Adrenal gland (tissue), 12 donors: ENCODE data around the gene VPS72. TPM values are rescaled to one million over a fixed set of nuclear protein-coding genes. Genes with fewer than 3 reads are reported as not detected.

Experiments
- DNase-seq, 7 donors: peaks; one replicate each; pipeline ENCODE4 v3.0.0-alpha.2; 2019 to 2020
- H3K27ac ChIP-seq, 5 donors: fragments of 200-600 bp; sonication (generic) in 4 of 5; 1 replicate in 3 of 5; 2 replicates in 2 of 5; pipeline versions ENCODE4 v1.5.1 to v1.8.0; 2016 to 2020; ENCODE audit warnings: mild to moderate bottlenecking in 1 of 5
- H3K27me3 ChIP-seq: fragments of 200-600 bp; 2 replicates; pipeline ENCODE4 v1.8.0; 2021
- H3K36me3 ChIP-seq, 2 donors: fragments of 200-600 bp; replicated peaks in 1 of 2; 1 replicate in 1 of 2; 2 replicates in 1 of 2; pipeline versions ENCODE4 v1.5.1 to v1.8.0; 2018 to 2022
- H3K4me1 ChIP-seq, 2 donors: fragments of 200-600 bp; replicated peaks in 1 of 2; 1 replicate in 1 of 2; 2 replicates in 1 of 2; pipeline versions ENCODE4 v1.5.1 to v1.8.0; 2018 to 2021
- H3K4me3 ChIP-seq, 4 donors: fragments of 200-600 bp; sonication (generic) in 3 of 4; one replicate each; pipeline ENCODE4 v1.5.1; 2016 to 2018
- H3K9me3 ChIP-seq, 3 donors: fragments of 200-600 bp; sonication (generic) in 1 of 3; replicated peaks in 1 of 3; 1 replicate in 2 of 3; 2 replicates in 1 of 3; pipeline versions ENCODE4 v1.5.1 to v1.8.0; 2016 to 2021
- CTCF ChIP-seq, 6 experiments: fragments of 450-650 bp in 4 of 6; fragments of 200-600 bp in 2 of 6; sonication (generic) in 1 of 6; IDR thresholded peaks; 1 replicate in 5 of 6; 2 replicates in 1 of 6; pipeline versions ENCODE4 v1.5.1 to v1.8.0; 2016 to 2021; ENCODE audit warnings: antibody characterized with exemption in 6 of 6, mild to moderate bottlenecking in 2 of 6, moderate library complexity in 1 of 6
- POLR2A ChIP-seq, 2 donors: fragments of 450-650 bp; IDR thresholded peaks; one replicate each; pipeline ENCODE4 v1.6.1; 2017; ENCODE audit warnings: antibody characterized with exemption in 2 of 2, mild to moderate bottlenecking in 2 of 2, moderate library complexity in 1 of 2
- WGBS, 4 donors: extraction: QIAGEN DNeasy Blood & Tissue Kit in 2 of 4; methylation state at CpG; one replicate each; pipeline versions ENCODE4 v1.1.5 to v1.1.7; 2013 to 2017; 5-methylcytosine and 5-hydroxymethylcytosine counted together
- intact Hi-C, 2 donors: fragments of 100-400 bp; cut with DNase I; formaldehyde crosslinking; loops; one replicate each; pipeline versions ENCODE4 v1.14.1 to v1.15.0; 2022 to 2023
- polyA plus RNA-seq, 3 donors: library from polyadenylated mRNA; stranded (reverse); fragments of 200-250 nt in 2 of 3; fragments of 350-450 nt in 1 of 3; fragmentation: Illumina TruSeq in 1 of 3; extraction: RNeasy Lipid Tissue Mini Kit (QIAGEN cat#74804) in 1 of 3; gene quantifications; one replicate each; pipeline ENCODE4 v1.2.3, GENCODE V29; 2013 to 2014
- total RNA-seq, 9 donors: library from RNA; depleted of rRNA in 4 of 9; stranded (reverse); fragments of >200 nt in 4 of 9; fragments of 120-200 nt in 1 of 9; fragmentation: NEBNext Ultra II Directional in 1 of 9; extraction: Animal tissue kit (Norgen Biotek cat#: 25700) in 1 of 9; gene quantifications; one replicate each; pipeline versions ENCODE4 v1.1.0 to v1.2.4, GENCODE V29; 2013 to 2023
- donor health status: healthy with polysubstance abuse.
- donor health status: Bipolar disorder and iron deficiency.
- donor health status: DM: yes; HTN: yes; CAD: no.
- donor health status: DM: no; HTN: no; CAD: no.
- donor health status: DM: no; HTN: no; CAD: no.
- donor health status: DM: yes; HTN: yes; CAD: no.

The VPS72 gene
- total and polyA plus RNA-seq, 12 donors: 30.0 to 57.1 (median 39.2) TPM

- 39 to 68% (median 54%) methylated on average over 21 to 39 of the region's 39 CpGs for WGBS, 4 donors
These were observed 58.2 kb downstream of the VPS72 start for GRCh38 chr1:151131701-151132334.

GRCh38 chr1:151130987-151131586, 58.9 kb downstream of the VPS72 start:
- intact Hi-C loops: no loop called here
- Histone ChIP-seq H3K4me3 (peak overlapping the region in 1 of 4 donors; percentile 39), H3K27ac (peak overlapping the region in 2 of 5 donors; percentile 31 to 52), H3K9me3 (no peaks in the 10 kb centered on the region), H3K4me1 (peaks cover 7 to 11% of the 10 kb centered on the region in 2 donors), H3K27me3 (no peaks in the 10 kb centered on the region), H3K36me3 (no peaks in the 10 kb centered on the region)
- TF ChIP-seq CTCF (IDR thresholded peaks at IDR 0.05) (no peak), POLR2A (IDR thresholded peaks at IDR 0.05) (no peak)
- 30 to 48% (median 38%) methylated on average over 37 to 45 of the region's 45 CpGs for WGBS, 4 donors
- peak; percentile 54 to 91 (median 63) for DNase-seq

More at GRCh38 chr1:151131701-151132334, 58.2 kb downstream of the VPS72 start:
- H3K36me3 ChIP-seq: no peaks in the 10 kb centered on the region
- H3K4me1 ChIP-seq: peaks cover 7 to 11% of the 10 kb centered on the region in 2 donors
- TF ChIP-seq CTCF (IDR thresholded peaks at IDR 0.05) (no peak), POLR2A (IDR thresholded peaks at IDR 0.05) (no peak)
- H3K27ac ChIP-seq: peak overlapping the region in 2 of 5 donors; percentile 31 to 52
- H3K4me3 ChIP-seq: peak overlapping the region in 1 of 4 donors; percentile 39
- intact Hi-C loops: no loop called here
- no peaks in the 10 kb centered on the region for H3K27me3 ChIP-seq
- DNase-seq: peak in 1 of 7 donors; percentile 51
- no peaks in the 10 kb centered on the region for H3K9me3 ChIP-seq

- intact Hi-C loops: no loop called here
- Histone ChIP-seq H3K4me1 (peaks cover 7 to 11% of the 10 kb centered on the region in 2 donors), H3K9me3 (no peaks in the 10 kb centered on the region), H3K4me3 (no peak overlapping the region), H3K27me3 (no peaks in the 10 kb centered on the region), H3K36me3 (no peaks in the 10 kb centered on the region), H3K27ac (no peak overlapping the region)
- TF ChIP-seq POLR2A (IDR thresholded peaks at IDR 0.05): no peak
- TF ChIP-seq CTCF (IDR thresholded peaks at IDR 0.05): no peak
- DNase-seq: no peak
- WGBS, 4 donors: 78 to 90% (median 88%) methylated on average over 6 of the region's 6 CpGs
These were observed 61.2 kb downstream of the VPS72 start for GRCh38 chr1:151128800-151129199.

Other genes starting within 250 kb of the VPS72 start
- 100 to 1,000 TPM; 289 to 682 (median 496) TPM for gene CERS2, start 215.4 kb downstream of the VPS72 start, total RNA-seq
- 100 to 1,000 TPM; 482 to 547 (median 520) TPM for gene CERS2, start 215.4 kb downstream of the VPS72 start, polyA plus RNA-seq
- 1 to 10 TPM in 2 of 9 donors, under 1 TPM in 7; 0.22 to 3.2 (median 0.50) TPM for gene ANXA9, start 207.9 kb downstream of the VPS72 start, total RNA-seq
- under 1 TPM; 0.18 to 0.56 (median 0.40) TPM for gene ANXA9, start 207.9 kb downstream of the VPS72 start, polyA plus RNA-seq
- 10 to 100 TPM; 13.3 to 37.5 (median 32.7) TPM for gene MINDY1, start 183.3 kb downstream of the VPS72 start, total RNA-seq
- 10 to 100 TPM in 2 of 3 donors, 1 to 10 TPM in 1; 6.0 to 12.5 (median 12.5) TPM for gene MINDY1, start 183.3 kb downstream of the VPS72 start, polyA plus RNA-seq
- 10 to 100 TPM; 12.3 to 25.7 (median 20.0) TPM for gene PRUNE1, start 181.7 kb downstream of the VPS72 start, total RNA-seq
- 10 to 100 TPM; 10.2 to 16.1 (median 10.9) TPM for gene PRUNE1, start 181.7 kb downstream of the VPS72 start, polyA plus RNA-seq
- gene BNIPL, start 153.6 kb downstream of the VPS72 start, total RNA-seq: 1 to 10 TPM in 1 of 9 donors, under 1 TPM in 5, not detected in 3; 0.11 to 2.4 (median 0.27) TPM
- gene BNIPL, start 153.6 kb downstream of the VPS72 start, polyA plus RNA-seq: 1 to 10 TPM in 1 of 3 donors, under 1 TPM in 2; 0.05 to 1.4 (median 0.24) TPM
- gene C1orf56, start 142.4 kb downstream of the VPS72 start, total RNA-seq: 10 to 100 TPM in 7 of 9 donors, 1 to 10 TPM in 2; 3.9 to 29.7 (median 13.9) TPM
- 10 to 100 TPM in 1 of 3 donors, 1 to 10 TPM in 2; 8.3 to 10.3 (median 8.3) TPM for gene C1orf56, start 142.4 kb downstream of the VPS72 start, polyA plus RNA-seq
- 100 to 1,000 TPM in 3 of 9 donors, 10 to 100 TPM in 6; 53.6 to 125 (median 88.2) TPM for gene CDC42SE1, start 130.6 kb downstream of the VPS72 start, total RNA-seq
- 10 to 100 TPM; 45.5 to 85.8 (median 55.8) TPM for gene CDC42SE1, start 130.6 kb downstream of the VPS72 start, polyA plus RNA-seq
- 10 to 100 TPM in 2 of 9 donors, 1 to 10 TPM in 7; 1.6 to 31.9 (median 3.7) TPM for gene MLLT11, start 129.8 kb downstream of the VPS72 start, total RNA-seq
- gene MLLT11, start 129.8 kb downstream of the VPS72 start, polyA plus RNA-seq: 10 to 100 TPM in 1 of 3 donors, 1 to 10 TPM in 2; 4.3 to 17.4 (median 9.0) TPM
- gene GABPB2, start 119.4 kb downstream of the VPS72 start, total RNA-seq: 10 to 100 TPM in 8 of 9 donors, 1 to 10 TPM in 1; 8.5 to 37.1 (median 12.1) TPM
- 10 to 100 TPM in 2 of 3 donors, 1 to 10 TPM in 1; 8.3 to 15.3 (median 11.8) TPM for gene GABPB2, start 119.4 kb downstream of the VPS72 start, polyA plus RNA-seq
- gene SEMA6C, start 43.6 kb downstream of the VPS72 start, total RNA-seq: 1 to 10 TPM in 8 of 9 donors, under 1 TPM in 1; 0.66 to 7.1 (median 3.6) TPM
- gene SEMA6C, start 43.6 kb downstream of the VPS72 start, polyA plus RNA-seq: 10 to 100 TPM in 2 of 3 donors, under 1 TPM in 1; 0.88 to 40.5 (median 14.9) TPM
- 10 to 100 TPM in 3 of 9 donors, 1 to 10 TPM in 6; 1.4 to 18.3 (median 6.4) TPM for gene TNFAIP8L2, start 33.5 kb downstream of the VPS72 start, total RNA-seq
- gene TNFAIP8L2, start 33.5 kb downstream of the VPS72 start, polyA plus RNA-seq: 10 to 100 TPM in 2 of 3 donors, 1 to 10 TPM in 1; 3.3 to 19.9 (median 15.2) TPM
- 10 to 100 TPM in 7 of 9 donors, 1 to 10 TPM in 2; 7.9 to 21.5 (median 14.6) TPM for gene LYSMD1, start 24.3 kb downstream of the VPS72 start, total RNA-seq
- gene LYSMD1, start 24.3 kb downstream of the VPS72 start, polyA plus RNA-seq: 10 to 100 TPM in 1 of 3 donors, 1 to 10 TPM in 2; 4.4 to 12.8 (median 9.1) TPM
- 10 to 100 TPM; 16.4 to 51.7 (median 33.0) TPM for gene SCNM1, start 24.1 kb downstream of the VPS72 start, total RNA-seq
- gene SCNM1, start 24.1 kb downstream of the VPS72 start, polyA plus RNA-seq: 10 to 100 TPM; 47.2 to 89.0 (median 83.2) TPM
- 1 to 10 TPM in 1 of 9 donors, under 1 TPM in 2, not detected in 6; 0.28 to 1.2 (median 0.60) TPM for gene TMOD4, start 14.2 kb downstream of the VPS72 start, total RNA-seq
- under 1 TPM in 2 of 3 donors, not detected in 1; 0.84 to 0.88 TPM for gene TMOD4, start 14.2 kb downstream of the VPS72 start, polyA plus RNA-seq
- 10 to 100 TPM; 28.8 to 61.7 (median 47.1) TPM for gene PIP5K1A, start 8.4 kb upstream of the VPS72 start, total RNA-seq
- gene PIP5K1A, start 8.4 kb upstream of the VPS72 start, polyA plus RNA-seq: 10 to 100 TPM; 31.2 to 46.1 (median 43.7) TPM
- gene PSMD4, start 64.5 kb upstream of the VPS72 start, total RNA-seq: 100 to 1,000 TPM in 8 of 9 donors, 10 to 100 TPM in 1; 99.5 to 380 (median 144) TPM
- 100 to 1,000 TPM; 200 to 323 (median 250) TPM for gene PSMD4, start 64.5 kb upstream of the VPS72 start, polyA plus RNA-seq
- gene ZNF687, start 92.1 kb upstream of the VPS72 start, total RNA-seq: 10 to 100 TPM; 11.1 to 38.3 (median 32.4) TPM
- 10 to 100 TPM in 1 of 3 donors, 1 to 10 TPM in 2; 7.5 to 18.5 (median 9.5) TPM for gene ZNF687, start 92.1 kb upstream of the VPS72 start, polyA plus RNA-seq
- 10 to 100 TPM; 57.7 to 83.5 (median 66.3) TPM for gene PI4KB, start 137.2 kb upstream of the VPS72 start, total RNA-seq
- gene PI4KB, start 137.2 kb upstream of the VPS72 start, polyA plus RNA-seq: 10 to 100 TPM; 30.8 to 56.6 (median 37.6) TPM
- gene RFX5, start 157.1 kb upstream of the VPS72 start, total RNA-seq: 10 to 100 TPM; 37.2 to 82.5 (median 57.1) TPM
- 10 to 100 TPM; 22.6 to 38.0 (median 37.9) TPM for gene RFX5, start 157.1 kb upstream of the VPS72 start, polyA plus RNA-seq
- gene SELENBP1, start 182.5 kb upstream of the VPS72 start, total RNA-seq: 10 to 100 TPM; 13.3 to 41.6 (median 34.7) TPM
- gene SELENBP1, start 182.5 kb upstream of the VPS72 start, polyA plus RNA-seq: 10 to 100 TPM; 11.0 to 61.8 (median 32.3) TPM
- 100 to 1,000 TPM; 204 to 634 (median 299) TPM for gene PSMB4, start 209.4 kb upstream of the VPS72 start, total RNA-seq
- 100 to 1,000 TPM; 364 to 544 (median 406) TPM for gene PSMB4, start 209.4 kb upstream of the VPS72 start, polyA plus RNA-seq